AML-193 (cell line): ENCODE data around the gene GLUD1.
"Not testable (repeated sequence)": the region's sequence is repeated elsewhere in the genome, so short reads cannot be mapped to it uniquely, and the experiment has no call there.

Experiments
- DNase-seq, 2 experiments: peaks; one replicate each; lab custom pipeline; 2025; lab: John Stamatoyannopoulos, UW

GLUD1 gene

DNA sequence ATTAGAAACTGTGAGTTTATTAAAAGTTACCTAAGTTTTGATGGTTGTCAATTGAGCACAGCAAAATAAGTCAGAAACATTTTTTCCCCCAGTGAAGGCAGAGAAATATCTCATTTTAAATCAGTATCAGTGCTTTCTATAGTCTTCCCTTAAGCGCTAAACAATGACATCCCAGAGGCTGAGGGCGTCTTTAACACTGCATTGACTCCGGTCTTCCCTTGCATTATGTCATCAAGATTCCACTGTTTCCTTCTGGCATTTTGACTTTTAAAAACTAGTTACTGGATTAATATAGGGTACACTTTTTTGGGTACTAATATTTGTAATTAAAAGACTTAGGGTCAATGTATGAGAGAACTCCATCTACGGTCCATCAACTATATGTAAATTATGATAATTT, 3.9 kb downstream of the GLUD1 start:
- DNase-seq = no peak

DNA sequence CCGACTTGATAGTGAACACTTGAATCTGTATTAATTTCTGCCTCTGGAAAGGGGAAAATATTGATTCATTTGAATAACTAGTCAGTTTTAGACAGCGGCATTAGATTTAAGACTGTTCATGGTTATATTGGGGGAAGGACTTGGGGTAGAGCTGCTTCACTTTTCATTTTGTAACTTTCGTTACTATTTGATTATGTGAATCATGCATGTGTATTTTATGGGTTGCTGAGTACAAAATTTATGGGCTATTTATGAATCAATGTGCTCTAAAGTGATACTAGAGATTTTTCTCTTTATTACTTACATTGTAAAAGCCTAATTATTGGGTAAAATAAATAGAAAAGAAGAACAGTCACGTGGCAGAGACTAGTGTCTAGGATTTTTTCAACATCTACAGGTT, 4.9 kb downstream of the GLUD1 start:
- DNase-seq = no peak

- DNase-seq = no peak
These were observed 9.1 kb downstream of the GLUD1 start for GRCh38 chr10:87085537-87085936.

- not testable (repeated sequence) for DNase-seq
These were observed 10.3 kb downstream of the GLUD1 start for GRCh38 chr10:87084291-87084782.

GRCh38 chr10:87083576-87084290, 10.9 kb downstream of the GLUD1 start:
- not testable (repeated sequence) for DNase-seq

- not testable (repeated sequence) for DNase-seq
These were observed 12.4 kb downstream of the GLUD1 start for GRCh38 chr10:87082219-87082618.

DNA sequence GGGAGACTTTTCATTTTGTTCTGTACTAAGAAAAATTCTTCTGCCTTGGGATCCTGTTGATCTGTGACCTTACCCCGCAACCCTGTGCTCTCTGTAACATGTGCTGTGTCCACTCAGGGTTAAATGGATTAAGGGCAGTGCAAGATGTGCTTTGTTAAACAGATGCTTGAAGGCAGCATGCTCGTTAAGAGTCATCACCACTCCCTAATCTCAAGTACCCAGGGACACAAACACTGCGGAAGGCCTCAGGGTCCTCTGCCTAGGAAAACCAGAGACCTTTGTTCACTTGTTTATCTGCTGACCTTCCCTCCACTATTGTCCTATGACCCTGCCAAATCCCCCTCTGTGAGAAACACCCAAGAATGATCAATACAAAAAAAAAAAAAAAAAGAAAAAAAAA, 13.1 kb downstream of the GLUD1 start:
- not testable (repeated sequence) for DNase-seq

GRCh38 chr10:87080621-87081020, 14.0 kb downstream of the GLUD1 start:
- not testable (repeated sequence) for DNase-seq

DNA sequence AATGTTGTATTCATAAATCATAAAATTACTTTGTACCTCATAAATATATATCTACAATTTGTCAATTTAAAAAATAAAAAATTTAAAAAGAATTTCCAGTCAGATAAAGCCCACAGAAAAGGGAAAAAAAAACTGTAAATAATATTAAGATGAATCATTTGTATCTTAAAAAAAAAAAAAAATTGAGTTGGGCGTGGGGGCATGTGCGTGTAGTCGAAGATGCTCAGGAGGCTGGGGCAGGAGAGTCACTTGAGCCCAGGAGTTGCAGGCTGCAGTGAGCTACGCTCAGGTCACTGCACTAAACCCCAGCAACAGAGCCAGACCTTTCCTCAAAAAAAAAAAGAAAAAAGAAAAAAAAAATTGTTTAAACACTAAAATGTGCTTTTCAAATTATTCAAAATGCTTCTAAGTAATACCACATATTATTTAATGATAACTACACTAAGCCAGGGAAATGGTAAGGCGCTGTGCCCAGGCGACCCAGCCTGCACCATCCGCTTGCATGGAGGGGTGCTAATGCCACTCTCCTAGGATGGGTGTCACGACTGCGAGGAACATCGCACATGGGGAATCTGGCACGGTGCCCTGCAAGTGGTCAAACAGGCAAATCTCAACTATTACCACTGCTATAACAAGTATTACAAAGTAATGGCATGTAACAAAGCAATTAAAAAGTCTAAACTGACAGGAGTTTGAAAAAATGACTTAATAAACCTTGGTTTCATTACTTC, 15.4 kb downstream of the GLUD1 start:
- DNase-seq = no peak

DNA sequence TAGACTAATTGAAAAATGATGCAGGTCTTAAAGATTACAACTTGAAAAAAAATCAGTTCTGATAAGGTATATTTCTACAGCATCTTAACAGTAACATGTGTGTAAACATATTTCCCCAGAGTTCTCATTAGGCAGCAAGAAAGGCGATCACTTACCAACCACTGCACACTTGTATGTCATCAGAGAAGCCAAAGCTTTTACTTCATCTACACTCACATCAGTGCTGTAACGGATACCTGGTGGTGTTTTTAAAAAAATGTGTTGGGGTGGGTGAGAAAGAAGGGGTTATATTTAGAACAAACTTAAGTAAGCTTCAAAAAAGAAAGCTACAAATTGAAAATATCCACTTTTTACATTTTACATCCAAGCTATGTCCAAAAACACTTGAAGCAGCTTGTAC, 18.2 kb downstream of the GLUD1 start:
- not testable (repeated sequence) for DNase-seq

GRCh38 chr10:87072449-87072848, 22.2 kb downstream of the GLUD1 start:
- no peak for DNase-seq

DNA sequence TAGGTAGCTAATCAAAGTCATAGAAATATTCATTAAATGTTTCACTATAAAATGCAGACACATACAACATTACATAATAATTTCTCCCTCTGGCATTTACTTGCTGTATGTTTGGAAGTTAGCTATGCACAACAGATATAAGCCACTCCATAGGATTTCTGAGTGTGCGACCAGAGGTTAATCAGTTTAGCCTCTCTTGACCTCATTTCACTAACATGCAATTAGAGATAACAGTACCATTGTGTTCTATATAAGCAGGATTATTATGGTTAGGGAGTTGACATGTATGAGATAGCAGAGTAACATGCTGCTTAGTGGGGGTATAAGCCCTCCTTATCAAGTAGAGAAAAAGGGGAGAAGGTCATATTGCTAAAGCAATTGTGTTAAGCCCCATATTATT, 26.4 kb downstream of the GLUD1 start:
- DNase-seq = no peak

GRCh38 chr10:87066865-87067264, 27.8 kb downstream of the GLUD1 start:
- DNase-seq = no peak

GRCh38 chr10:87066178-87066577, 28.5 kb downstream of the GLUD1 start:
- no peak for DNase-seq

DNA sequence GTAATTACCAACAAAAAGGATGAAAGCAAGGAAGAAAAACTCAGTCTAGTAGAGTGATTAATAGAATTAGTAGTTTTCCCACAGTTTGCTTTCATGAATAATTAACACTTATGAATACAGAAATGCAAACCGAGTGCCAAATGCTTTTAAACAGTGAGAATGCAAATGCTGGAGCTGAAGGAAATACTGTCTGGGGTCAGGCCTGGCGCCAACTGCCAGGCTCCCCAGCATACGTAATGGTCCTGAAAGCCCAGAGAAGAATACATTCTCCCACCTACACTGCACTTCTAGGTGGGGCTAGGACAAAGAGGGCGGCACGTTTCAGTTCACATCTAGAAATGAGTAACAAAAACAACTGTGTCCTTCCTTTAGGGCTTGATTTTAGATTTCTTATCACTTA, 30.0 kb downstream of the GLUD1 start:
- no peak for DNase-seq

DNA sequence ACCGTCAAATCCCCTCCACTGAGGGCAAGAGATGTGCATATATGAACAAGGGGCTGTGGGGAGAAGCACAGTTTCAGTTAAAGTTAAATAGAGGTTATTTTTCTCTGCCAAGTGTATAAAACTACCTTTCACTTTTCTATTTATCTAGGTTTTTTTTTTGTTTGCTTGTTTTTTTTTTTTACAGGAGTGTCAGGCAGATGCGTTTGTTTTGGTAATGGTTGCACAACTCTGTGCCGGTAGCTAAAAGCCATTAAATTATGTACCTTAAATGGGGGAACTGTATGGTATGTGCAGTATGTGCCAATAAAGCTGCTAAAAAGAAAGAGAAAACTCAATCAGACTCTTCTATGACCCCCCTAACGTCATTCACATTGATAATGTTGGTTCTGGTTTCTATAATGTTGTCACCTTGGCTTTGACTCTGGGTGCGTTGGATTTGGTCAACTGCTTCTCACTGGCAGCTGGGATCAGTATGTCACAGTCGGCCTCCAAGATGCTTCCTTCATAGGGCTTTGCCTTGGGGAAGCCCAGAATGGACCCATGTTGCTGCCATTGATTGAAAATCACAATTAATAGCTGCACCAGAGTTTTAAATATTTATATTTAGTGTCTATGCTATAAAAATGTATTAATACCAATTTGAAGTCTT, 34.2 kb downstream of the GLUD1 start:
- no peak for DNase-seq

- no peak for DNase-seq
These were observed 35.2 kb downstream of the GLUD1 start for GRCh38 chr10:87059401-87059800.

DNA sequence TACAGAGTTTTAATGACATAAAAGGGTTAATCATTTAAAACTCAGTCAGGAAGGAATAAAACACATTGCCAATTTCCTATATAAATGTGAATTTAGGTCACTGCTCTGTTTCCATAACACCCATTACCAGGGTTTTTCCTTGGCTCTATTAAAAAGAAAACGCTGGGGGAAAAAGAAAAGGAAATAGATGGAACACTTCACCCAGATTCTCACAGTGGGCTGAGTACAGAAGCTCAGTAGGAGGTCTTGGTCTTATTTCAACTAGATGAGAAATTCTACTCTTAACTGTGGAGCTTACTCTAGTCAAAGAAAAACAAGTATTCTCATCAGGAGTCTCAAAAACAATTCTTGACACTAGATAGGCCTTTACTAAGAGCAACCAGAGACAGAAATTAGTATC, 36.5 kb downstream of the GLUD1 start:
- DNase-seq = no peak

GRCh38 chr10:87054373-87055295, 40.0 kb downstream of the GLUD1 start:
- no peak for DNase-seq

- DNase-seq = no peak
These were observed 41.0 kb downstream of the GLUD1 start for GRCh38 chr10:87053577-87054181.

GRCh38 chr10:87053111-87053510, 41.5 kb downstream of the GLUD1 start:
- no peak for DNase-seq
